Measurements from ENCODE around the gene NEDD4L.

NEDD4L gene

DNA sequence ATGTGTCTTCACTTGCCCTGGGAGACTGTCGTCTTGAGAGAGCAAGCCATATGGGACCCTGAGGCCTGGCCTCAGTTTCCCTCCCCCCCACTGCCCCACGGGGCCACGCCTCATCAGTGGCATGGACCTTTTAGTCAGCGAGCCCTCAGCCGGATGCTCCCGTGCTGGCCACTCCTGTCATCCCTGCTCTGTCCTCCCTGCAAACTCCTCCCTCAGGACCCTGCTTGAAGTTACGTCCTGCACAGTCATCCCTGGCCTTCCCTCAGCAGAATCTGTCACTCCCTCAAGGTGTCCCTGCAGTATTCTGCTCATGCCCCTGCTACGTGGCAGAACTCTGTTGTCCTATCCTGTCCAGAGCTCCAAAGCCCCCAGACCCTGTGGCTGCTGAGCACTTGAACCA lies 265.1 kb downstream of the NEDD4L start:
- ChIA-PET CTCF (no interaction called here), POLR2A (no interaction called here)
- TF ChIP-seq SP1 (IDR thresholded peaks at IDR 0.05) (no peak), LEF1 (IDR thresholded peaks at IDR 0.05; ENCODE audit: borderline replicate concordance) (no peak), FOXK2 (IDR thresholded peaks at IDR 0.05) (no peak), L3MBTL2 (conservative IDR thresholded peaks at IDR 0.05) (no peak), FOXA1 (IDR thresholded peaks at IDR 0.05) (no peak), BHLHE40 (IDR thresholded peaks at IDR 0.05; ENCODE audit: borderline replicate concordance) (no peak), ELF4 (IDR thresholded peaks at IDR 0.05) (no peak), ARNT (IDR thresholded peaks at IDR 0.05) (no peak), SUZ12 (IDR thresholded peaks at IDR 0.05) (no peak), NFRKB (IDR thresholded peaks at IDR 0.05) (no peak), FOXM1 (IDR thresholded peaks at IDR 0.05; ENCODE audit: borderline replicate concordance) (no peak), ZNF384 (IDR thresholded peaks at IDR 0.05) (no peak), TARDBP (IDR thresholded peaks at IDR 0.05) (no peak), HDGF (IDR thresholded peaks at IDR 0.05; ENCODE audit: borderline replicate concordance) (no peak), CTBP1 (IDR thresholded peaks at IDR 0.05; ENCODE audit: borderline replicate concordance) (no peak)
- TF ChIP-seq, protein P1, sequence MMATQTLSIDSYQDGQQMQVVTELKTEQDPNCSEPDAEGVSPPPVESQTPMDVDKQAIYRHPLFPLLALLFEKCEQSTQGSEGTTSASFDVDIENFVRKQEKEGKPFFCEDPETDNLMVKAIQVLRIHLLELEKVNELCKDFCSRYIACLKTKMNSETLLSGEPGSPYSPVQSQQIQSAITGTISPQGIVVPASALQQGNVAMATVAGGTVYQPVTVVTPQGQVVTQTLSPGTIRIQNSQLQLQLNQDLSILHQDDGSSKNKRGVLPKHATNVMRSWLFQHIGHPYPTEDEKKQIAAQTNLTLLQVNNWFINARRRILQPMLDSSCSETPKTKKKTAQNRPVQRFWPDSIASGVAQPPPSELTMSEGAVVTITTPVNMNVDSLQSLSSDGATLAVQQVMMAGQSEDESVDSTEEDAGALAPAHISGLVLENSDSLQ (IDR thresholded peaks at IDR 0.05) = no peak
- DNase-seq (ENCODE audit: extremely low spot score) = no peak

DNA sequence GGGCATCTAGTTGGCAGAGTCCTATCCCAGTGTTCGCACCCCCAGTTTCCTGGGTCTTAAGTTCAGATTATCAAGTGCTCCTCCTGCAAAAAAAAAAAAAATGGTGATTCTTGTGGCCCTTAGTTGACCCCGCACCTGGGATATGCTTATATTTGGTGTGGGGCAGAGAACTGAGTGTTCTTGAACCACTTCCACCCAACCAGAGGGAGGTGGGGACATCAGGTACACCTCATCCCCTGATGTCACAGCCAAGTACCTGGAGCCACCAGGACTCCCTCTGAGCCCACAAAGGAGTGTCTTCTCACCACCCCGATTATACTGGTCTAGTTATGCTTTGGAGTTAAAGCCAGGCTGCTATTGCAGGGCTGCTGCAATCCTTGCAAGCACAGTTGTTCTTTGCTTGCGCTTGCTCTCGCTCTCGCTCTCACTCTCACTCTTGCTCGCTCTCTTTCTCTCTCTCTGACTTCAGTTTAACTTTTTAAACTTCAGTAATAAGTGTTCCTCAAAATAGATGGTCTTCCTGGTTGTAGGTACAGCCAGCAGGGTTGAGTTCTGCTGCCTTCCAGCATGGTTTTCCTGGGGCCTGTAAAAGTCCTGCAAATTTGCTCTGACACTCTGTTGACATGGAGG lies 265.7 kb downstream of the NEDD4L start:
- TF ChIP-seq SUZ12 (IDR thresholded peaks at IDR 0.05) (no peak), NFRKB (IDR thresholded peaks at IDR 0.05) (no peak), FOXA1 (IDR thresholded peaks at IDR 0.05) (no peak), TARDBP (IDR thresholded peaks at IDR 0.05) (no peak), ARNT (IDR thresholded peaks at IDR 0.05) (no peak)
- TF ChIP-seq, protein P1 (IDR thresholded peaks at IDR 0.05) = no peak
- POLR2A ChIA-PET = no interaction called here
- CTCF ChIA-PET = no interaction called here

DNA sequence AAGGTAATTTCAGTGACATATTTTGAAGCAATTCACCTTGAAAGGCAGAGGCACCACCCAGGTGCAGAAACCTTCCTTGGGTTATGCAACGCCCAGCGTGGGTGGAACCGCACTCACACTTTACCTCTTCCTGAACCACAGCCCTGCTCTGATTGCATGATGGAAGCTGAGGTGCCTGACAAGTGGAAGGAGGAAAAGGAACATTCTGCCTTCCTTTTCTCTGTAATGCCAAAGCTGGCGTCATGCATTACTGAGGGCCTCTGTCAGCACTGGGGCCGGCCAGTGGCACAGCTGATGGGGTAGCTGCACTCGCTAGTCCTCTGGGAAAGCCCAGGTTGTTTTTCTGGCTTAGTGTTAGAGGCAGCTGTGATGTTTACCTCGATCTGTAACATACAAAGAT lies 266.5 kb downstream of the NEDD4L start:
- CTCF ChIA-PET = interaction anchor here (0.6 kb wide), 1 partner anchor 572 kb away, joined by 5 read pairs; no protein-coding TSS in a partner anchor
- POLR2A ChIA-PET = no interaction called here
- DNase-seq (ENCODE audit: extremely low spot score) = no peak

More for the DNA sequence above, 265.7 kb downstream of the NEDD4L start:
- no peak for DNase-seq (ENCODE audit: extremely low spot score)

DNA sequence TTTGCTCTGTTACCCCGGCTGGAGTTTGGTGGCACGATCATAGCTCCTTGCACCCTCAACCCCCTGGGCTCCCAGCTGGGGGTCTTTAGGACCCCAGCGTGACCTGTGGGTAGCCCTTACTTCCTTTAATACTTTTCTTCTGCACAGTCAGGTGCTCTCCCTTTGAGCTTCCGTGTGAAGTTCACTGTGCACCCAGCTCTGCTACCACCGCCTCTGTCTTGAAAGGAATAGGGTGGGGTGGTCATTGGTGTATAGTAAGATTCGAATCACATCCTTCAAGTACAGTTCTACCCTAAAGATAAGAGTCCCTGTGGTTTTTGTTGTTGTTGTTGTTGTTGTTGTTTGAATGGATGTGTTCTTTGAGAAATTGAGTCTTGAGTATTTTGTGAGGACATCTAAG lies 267.4 kb downstream of the NEDD4L start:
- no peak for DNase-seq (ENCODE audit: extremely low spot score)
- TF ChIP-seq ELF4 (IDR thresholded peaks at IDR 0.05) (no peak), FOXM1 (IDR thresholded peaks at IDR 0.05; ENCODE audit: borderline replicate concordance) (no peak), HDGF (IDR thresholded peaks at IDR 0.05; ENCODE audit: borderline replicate concordance) (no peak), FOXK2 (IDR thresholded peaks at IDR 0.05) (no peak), ZNF384 (IDR thresholded peaks at IDR 0.05) (no peak), L3MBTL2 (conservative IDR thresholded peaks at IDR 0.05) (no peak), ARNT (IDR thresholded peaks at IDR 0.05) (no peak), LEF1 (IDR thresholded peaks at IDR 0.05; ENCODE audit: borderline replicate concordance) (no peak)
- POLR2A ChIA-PET = no interaction called here
- CTCF ChIA-PET = no interaction called here

More for the DNA sequence above, 266.5 kb downstream of the NEDD4L start:
- TF ChIP-seq L3MBTL2 (conservative IDR thresholded peaks at IDR 0.05) (no peak), SP1 (IDR thresholded peaks at IDR 0.05) (no peak), ELF4 (IDR thresholded peaks at IDR 0.05) (no peak), FOXM1 (IDR thresholded peaks at IDR 0.05; ENCODE audit: borderline replicate concordance) (no peak), FOXA1 (IDR thresholded peaks at IDR 0.05) (no peak), BHLHE40 (IDR thresholded peaks at IDR 0.05; ENCODE audit: borderline replicate concordance) (no peak), FOXK2 (IDR thresholded peaks at IDR 0.05) (no peak)
- TF ChIP-seq, protein P1 (IDR thresholded peaks at IDR 0.05) = no peak

DNA sequence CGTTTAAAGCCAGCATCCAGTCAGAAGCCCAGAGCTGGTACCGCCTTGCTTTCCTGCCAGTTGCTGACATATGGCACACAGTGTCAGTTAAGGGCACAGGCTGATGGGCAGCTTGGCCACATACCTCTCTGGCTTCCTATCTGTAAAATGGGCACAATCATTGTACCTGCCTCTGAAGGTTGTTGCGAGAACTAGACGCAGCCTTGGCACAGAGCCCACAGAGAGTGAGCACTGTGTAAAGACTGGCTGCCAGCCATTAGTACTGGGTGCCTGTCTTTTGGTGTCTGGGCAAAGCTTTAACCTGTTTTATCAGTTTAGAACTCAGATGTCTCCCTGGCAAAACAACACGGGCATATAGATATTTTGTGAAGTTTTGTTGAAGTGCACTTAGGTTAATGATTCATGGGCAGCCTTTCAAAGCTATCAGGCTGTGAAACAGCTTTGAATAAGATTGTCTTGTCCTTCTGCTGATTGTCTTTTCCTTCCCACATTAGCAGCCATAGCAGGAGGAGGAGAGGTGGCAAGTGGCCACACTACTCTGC lies 269.5 kb downstream of the NEDD4L start:
- DNase-seq (ENCODE audit: extremely low spot score) = no peak
- ChIA-PET POLR2A (no interaction called here), CTCF (interaction anchor here (0.7 kb wide), 1 partner anchor 929 kb away, joined by 4 read pairs; no protein-coding TSS in a partner anchor)
- TF ChIP-seq L3MBTL2 (conservative IDR thresholded peaks at IDR 0.05) (no peak), LEF1 (IDR thresholded peaks at IDR 0.05; ENCODE audit: borderline replicate concordance) (no peak), FOXK2 (IDR thresholded peaks at IDR 0.05) (no peak), CTBP1 (IDR thresholded peaks at IDR 0.05; ENCODE audit: borderline replicate concordance) (no peak), BHLHE40 (IDR thresholded peaks at IDR 0.05; ENCODE audit: borderline replicate concordance) (no peak), ARNT (IDR thresholded peaks at IDR 0.05) (no peak), ZNF384 (IDR thresholded peaks at IDR 0.05) (no peak), TARDBP (IDR thresholded peaks at IDR 0.05) (no peak), HDGF (IDR thresholded peaks at IDR 0.05; ENCODE audit: borderline replicate concordance) (no peak), NFRKB (IDR thresholded peaks at IDR 0.05) (no peak), SP1 (IDR thresholded peaks at IDR 0.05) (no peak), FOXA1 (IDR thresholded peaks at IDR 0.05) (no peak), SUZ12 (IDR thresholded peaks at IDR 0.05) (no peak), FOXM1 (IDR thresholded peaks at IDR 0.05; ENCODE audit: borderline replicate concordance) (no peak), ELF4 (IDR thresholded peaks at IDR 0.05) (no peak)
- TF ChIP-seq, protein P1 (IDR thresholded peaks at IDR 0.05) = no peak
